ENCODE results near the gene STX5.

GRCh38 chr11:62853279-62853965, 21.6 kb upstream of the STX5 start:
- no peak for TF ChIP-seq POLR2A (IDR thresholded peaks at IDR 0.05)
- TF ChIP-seq, protein P1, sequence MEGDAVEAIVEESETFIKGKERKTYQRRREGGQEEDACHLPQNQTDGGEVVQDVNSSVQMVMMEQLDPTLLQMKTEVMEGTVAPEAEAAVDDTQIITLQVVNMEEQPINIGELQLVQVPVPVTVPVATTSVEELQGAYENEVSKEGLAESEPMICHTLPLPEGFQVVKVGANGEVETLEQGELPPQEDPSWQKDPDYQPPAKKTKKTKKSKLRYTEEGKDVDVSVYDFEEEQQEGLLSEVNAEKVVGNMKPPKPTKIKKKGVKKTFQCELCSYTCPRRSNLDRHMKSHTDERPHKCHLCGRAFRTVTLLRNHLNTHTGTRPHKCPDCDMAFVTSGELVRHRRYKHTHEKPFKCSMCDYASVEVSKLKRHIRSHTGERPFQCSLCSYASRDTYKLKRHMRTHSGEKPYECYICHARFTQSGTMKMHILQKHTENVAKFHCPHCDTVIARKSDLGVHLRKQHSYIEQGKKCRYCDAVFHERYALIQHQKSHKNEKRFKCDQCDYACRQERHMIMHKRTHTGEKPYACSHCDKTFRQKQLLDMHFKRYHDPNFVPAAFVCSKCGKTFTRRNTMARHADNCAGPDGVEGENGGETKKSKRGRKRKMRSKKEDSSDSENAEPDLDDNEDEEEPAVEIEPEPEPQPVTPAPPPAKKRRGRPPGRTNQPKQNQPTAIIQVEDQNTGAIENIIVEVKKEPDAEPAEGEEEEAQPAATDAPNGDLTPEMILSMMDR (IDR thresholded peaks at IDR 0.05), result no peak
